Stimulated activated CD8-positive, alpha-beta memory T cell treated with anti-CD3 and anti-CD28 coated beads, Interleukin-12 subunit alpha, Interleukin-12 subunit beta, amount 100 ng/mL, for 4 hours (primary cell): ENCODE data around the gene MYRIP.

ENCODE experiments used
- DNase-seq: peaks from one replicate; pipeline ENCODE4 v3.0.0-alpha.2; 2020; ENCODE audit warnings: low read depth

MYRIP gene

GRCh38 chr3:40290396-40290795 lies 481.0 kb downstream of the MYRIP start:
- no peak for DNase-seq

GRCh38 chr3:40291471-40291870 lies 482.1 kb downstream of the MYRIP start:
- DNase-seq, result no peak

- no peak for DNase-seq
These were observed 483.4 kb downstream of the MYRIP start for GRCh38 chr3:40292637-40293349.

GRCh38 chr3:40294434-40294833 lies 485.0 kb downstream of the MYRIP start:
- DNase-seq, result no peak

- DNase-seq, result no peak
These were observed 488.7 kb downstream of the MYRIP start for GRCh38 chr3:40298075-40298474.

- DNase-seq, result no peak
These were observed 489.8 kb downstream of the MYRIP start for GRCh38 chr3:40299130-40299720.

- DNase-seq, result no peak
These were observed 490.4 kb downstream of the MYRIP start for GRCh38 chr3:40299721-40300335.

GRCh38 chr3:40302784-40303183 lies 493.4 kb downstream of the MYRIP start:
- no peak for DNase-seq

GRCh38 chr3:40304352-40304751 lies 494.9 kb downstream of the MYRIP start:
- no peak for DNase-seq

GRCh38 chr3:40306336-40306735 lies 496.9 kb downstream of the MYRIP start:
- no peak for DNase-seq

GRCh38 chr3:40307176-40307575 lies 497.8 kb downstream of the MYRIP start:
- no peak for DNase-seq

GRCh38 chr3:40308725-40309417 lies 499.5 kb downstream of the MYRIP start:
- no peak for DNase-seq

GRCh38 chr3:40309418-40309924 lies 500.1 kb downstream of the MYRIP start, which contains the start of gene EIF1B:
Gene EIF1B, plus strand, starts transcription at chr3:40309707. Its CDS starts 235 bp downstream, at chr3:40309942.
- DNase-seq, result peak; percentile 96
